DMS79 (cell line): ENCODE results near the gene CTNNA2.

Source experiments
- DNase-seq: peaks from one replicate; lab custom pipeline; 2025; lab: John Stamatoyannopoulos, UW

Gene CTNNA2

DNA sequence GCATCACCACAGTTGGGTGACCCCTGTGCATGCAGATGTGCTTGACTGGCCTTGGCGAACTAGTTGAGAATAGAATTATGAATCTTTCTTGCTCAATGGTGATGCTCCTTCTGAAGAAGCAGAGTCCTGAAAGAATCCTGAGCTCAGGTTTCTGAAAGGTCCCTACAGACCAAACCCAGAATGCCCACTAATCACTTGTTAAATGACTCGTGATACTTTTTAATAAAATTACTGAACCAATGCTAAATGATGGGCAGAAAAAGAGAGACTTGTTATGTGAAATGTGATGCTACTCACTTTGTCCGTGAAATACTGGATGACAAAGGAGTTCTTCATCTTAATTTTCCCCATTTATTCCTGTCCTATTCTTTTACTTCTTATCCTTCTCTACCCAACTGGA, 1055.2 kb downstream of the CTNNA2 start:
- no peak for DNase-seq

DNA sequence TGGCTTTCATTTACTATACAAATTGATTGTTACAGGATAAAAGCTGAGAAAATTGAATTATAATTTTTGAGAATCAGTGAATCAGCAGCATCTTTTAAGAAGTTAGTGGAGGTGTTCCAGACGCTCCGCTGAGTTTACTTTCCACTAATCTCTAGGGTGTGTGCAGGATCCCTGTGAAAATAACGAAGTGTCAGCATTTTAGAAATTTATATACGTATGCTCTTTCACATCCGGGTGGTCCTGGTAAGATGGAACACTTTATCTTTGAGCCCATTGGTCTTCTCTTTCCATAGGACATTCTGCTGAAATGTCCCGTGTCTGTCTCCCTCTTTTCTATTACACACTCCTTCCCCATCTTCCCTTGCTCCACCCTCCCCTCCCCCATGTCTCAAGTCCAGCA, 1060.3 kb downstream of the CTNNA2 start:
- DNase-seq: no peak

DNA sequence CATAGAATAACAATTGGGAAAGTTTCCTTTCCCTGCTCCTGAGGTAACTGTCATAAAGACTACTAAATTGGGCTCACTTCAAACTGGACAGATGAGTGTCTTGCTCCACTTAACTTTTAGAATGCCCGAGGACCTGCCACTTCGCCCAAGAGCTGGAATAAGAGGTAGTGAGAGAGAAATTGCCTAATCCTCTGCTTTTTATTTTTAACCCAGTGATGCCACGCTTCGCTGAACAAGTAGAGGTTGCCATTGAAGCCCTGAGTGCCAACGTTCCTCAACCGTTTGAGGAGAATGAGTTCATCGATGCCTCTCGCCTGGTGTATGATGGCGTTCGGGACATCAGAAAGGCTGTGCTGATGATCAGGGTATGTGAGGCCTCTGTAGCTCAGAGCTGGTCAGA, 1061.1 kb downstream of the CTNNA2 start:
- peak; percentile 13 for DNase-seq

GRCh38 chr2:80579756-80580155, 1066.9 kb downstream of the CTNNA2 start:
- DNase-seq: no peak

DNA sequence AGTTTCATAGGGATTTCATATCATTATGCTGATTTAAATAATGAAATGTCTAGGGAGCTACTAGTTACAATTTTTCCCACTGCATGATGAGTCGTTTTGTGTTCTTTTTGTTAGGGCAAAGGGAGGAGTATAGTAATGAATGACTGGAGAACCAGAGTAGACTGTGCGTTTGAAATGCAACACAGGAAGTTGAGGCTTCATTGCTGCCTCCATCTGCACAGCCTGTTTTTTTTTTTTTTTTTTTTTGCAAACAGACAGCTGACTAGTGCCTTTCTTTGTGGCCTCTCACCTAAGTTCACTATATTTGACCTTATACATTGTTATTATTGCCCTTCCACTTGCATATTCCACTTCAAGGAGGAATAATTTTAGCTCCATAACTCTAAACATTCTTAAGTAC, 1078.4 kb downstream of the CTNNA2 start:
- DNase-seq: no peak

DNA sequence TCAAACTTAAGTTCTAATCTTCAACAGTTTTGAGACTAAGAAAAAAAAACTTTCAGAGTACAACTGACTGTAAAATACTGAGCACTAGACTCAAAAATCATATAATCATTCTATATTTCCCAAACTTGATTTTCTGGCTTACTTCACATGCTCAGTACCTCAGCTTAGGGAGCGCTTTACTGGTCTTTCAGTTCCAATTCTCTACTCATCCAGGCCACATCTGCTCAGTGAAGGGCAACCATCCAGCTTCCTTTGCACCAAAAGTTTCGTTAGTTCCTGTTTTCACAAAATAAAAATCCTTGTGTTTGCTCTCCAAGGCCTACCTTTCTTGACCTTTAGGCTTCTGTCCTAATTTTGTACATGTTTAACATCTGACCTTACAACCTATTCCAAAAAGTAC, 1079.3 kb downstream of the CTNNA2 start:
- no peak for DNase-seq

GRCh38 chr2:80610108-80610507, 1097.3 kb downstream of the CTNNA2 start:
- DNase-seq: no peak

DNA sequence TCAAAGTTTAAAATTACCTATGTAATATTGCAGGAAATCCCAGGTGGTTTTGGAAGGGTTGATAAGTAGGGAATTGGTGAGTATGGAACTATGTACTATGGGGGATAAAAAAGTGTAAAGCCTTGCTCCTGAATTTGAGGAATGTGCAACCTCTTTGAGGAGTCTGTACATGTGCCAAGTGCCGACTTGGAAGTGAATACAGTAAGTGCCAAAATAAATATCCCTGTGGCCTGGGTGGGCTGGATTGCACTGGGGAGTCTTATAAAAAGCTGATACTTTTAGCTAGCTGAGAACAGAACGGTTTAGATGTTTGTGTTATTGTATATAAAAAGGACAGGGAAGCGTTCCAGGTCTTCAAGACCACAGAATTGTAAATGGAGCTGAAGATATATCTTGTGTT, 1108.8 kb downstream of the CTNNA2 start:
- no peak for DNase-seq

- no peak for DNase-seq
Measured at GRCh38 chr2:80624062-80624461, 1111.2 kb downstream of the CTNNA2 start.

DNA sequence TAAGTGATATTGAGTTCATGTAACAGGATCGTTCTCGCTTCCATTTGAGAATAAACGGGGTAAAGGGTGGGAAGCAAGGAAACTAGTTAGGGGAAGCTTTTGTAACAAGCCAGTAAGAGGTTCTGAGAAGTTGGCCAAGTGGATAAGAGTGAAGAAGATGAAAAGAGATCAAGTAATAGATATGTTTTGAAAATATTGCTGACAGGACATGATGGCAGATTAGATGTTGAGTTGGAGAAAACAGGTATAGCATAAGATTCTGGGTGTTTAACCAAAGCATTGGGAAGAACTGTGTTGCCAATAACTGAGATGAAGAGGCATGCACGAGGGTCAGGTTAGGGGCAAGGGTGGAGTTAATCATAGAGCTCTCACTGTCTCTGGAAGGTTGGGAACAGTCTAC, 1121.7 kb downstream of the CTNNA2 start:
- DNase-seq: no peak

DNA sequence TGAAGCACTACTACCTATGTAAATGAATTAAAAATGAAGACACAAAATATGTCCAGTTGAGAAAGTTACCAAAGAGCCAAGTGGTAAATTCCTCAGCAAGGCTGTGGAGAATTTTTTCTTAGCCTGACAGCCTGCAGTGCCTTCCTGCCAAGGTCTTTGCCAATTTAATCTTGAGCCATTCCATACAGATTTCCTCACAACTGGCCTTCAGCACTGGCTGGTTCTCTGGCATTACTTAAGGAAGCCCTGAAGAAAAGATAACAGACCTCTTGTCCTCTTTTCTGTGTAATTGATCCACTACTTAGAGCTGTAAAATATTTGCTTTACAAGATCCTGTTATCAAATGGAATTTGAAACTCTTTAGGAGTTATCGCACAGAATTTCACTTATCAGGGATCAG, 1125.9 kb downstream of the CTNNA2 start:
- DNase-seq: no peak

DNA sequence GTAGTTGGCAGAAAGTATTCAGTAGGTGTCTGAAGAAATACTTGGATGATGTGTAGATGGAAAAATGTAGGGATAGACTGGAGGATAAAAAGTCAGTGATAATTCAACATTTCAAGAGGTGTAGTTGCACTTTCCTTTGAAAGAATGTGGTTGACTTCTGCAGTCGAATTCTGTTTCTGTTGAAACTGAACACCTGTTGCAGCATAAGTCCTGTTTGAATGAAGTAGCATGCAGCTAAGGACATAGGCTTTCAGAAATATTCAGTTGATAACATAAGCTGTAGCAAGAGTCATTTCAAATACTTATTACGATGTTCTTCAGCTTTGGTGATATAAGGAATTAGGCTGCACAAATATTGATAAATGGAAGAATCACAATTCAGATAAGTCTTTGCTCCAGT, 1129.6 kb downstream of the CTNNA2 start:
- DNase-seq: no peak

DNA sequence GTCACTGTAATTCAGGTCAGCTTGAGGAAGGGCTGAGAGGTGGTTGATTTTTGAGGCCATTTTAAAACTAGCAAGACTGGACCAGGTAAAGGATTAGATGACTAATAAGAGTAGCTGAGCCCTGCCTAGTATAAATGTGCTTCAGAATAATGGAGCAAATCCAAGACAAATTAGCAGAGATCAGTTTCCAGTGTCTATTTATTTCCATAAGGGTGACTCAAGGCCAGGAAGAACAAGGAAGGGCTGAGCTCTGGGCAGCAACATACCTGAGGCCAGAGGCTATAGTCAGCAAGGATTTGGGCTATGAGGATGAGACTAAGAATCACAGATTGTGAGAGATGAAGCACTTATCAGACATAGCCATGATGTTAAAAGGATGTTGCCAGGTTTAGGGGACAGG, 1130.7 kb downstream of the CTNNA2 start:
- DNase-seq: no peak

GRCh38 chr2:80651435-80651834, 1138.6 kb downstream of the CTNNA2 start:
- no peak for DNase-seq

- no peak for DNase-seq
Measured at GRCh38 chr2:80655265-80655664, 1142.4 kb downstream of the CTNNA2 start.

DNA sequence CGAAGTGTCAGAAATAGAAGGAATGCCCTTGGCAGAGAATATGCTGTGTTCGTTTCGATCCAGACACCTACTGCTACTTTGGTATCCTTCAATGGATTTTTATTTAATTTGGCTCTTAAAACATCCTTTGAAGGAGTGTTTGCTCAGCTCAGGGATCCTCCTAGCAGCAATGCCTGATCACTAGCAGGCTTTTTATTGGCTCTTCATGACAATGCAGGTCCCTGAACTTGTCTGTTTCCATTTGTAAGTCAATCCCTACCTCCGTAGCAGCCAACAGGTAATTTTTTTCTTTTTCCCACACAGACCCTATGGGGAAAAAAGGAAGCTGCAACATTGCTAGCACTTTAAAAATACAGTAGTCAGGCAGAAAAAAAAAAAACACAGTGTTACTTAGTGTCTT, 1157.9 kb downstream of the CTNNA2 start:
- DNase-seq: no peak

GRCh38 chr2:80687524-80687923, 1174.7 kb downstream of the CTNNA2 start:
- DNase-seq: no peak

- DNase-seq: no peak
Measured at GRCh38 chr2:80689106-80689505, 1176.3 kb downstream of the CTNNA2 start.
